ENCODE measurements around the gene CXorf58.

Gene CXorf58

DNA sequence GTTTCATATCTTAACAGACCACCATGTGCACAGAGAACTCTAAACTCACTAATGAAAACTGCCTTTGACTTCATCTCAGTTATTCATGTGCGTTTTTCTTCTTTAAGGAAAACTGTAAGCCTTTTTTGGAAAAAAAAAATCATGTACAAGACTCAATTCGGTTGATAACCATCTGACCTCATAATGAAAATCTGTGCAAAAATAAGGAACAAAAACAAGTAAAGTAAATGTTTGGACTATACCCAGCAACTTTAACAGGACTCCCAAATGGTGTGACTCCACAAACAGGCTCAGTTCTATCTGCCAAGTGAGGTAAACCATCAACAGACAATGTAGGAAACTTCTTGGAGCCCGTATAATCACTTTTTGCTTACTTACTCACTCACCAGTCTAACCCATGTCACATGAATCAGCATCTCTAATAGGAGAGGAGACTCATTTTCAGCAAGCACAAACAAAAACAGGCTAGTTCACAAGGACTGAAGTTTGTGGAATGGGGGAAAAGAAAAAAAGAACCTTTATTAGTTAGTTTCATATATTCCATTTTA lies 9.3 kb upstream of the CXorf58 start:
- CTCF ChIA-PET: interaction anchor here (1.0 to 1.2 kb wide), 2 partner anchors 17 to 207 kb away, joined by 3 read pairs; no protein-coding TSS in a partner anchor
- POLR2A ChIA-PET: interaction anchor here (1.0 to 1.2 kb wide), 4 partner anchors 15 to 142 kb away, joined by 3 to 6 read pairs (median 4); partner anchors contain the start of gene SAT1
- no peak for DNase-seq (ENCODE audit: extremely low spot score)
- TF ChIP-seq FOXK2 (IDR thresholded peaks at IDR 0.05) (no peak), NFRKB (IDR thresholded peaks at IDR 0.05) (no peak), BHLHE40 (IDR thresholded peaks at IDR 0.05; ENCODE audit: borderline replicate concordance) (no peak), CTBP1 (IDR thresholded peaks at IDR 0.05; ENCODE audit: borderline replicate concordance) (no peak), SUZ12 (IDR thresholded peaks at IDR 0.05) (no peak), FOXM1 (IDR thresholded peaks at IDR 0.05; ENCODE audit: borderline replicate concordance) (no peak), FOXA1 (IDR thresholded peaks at IDR 0.05) (no peak), LEF1 (IDR thresholded peaks at IDR 0.05; ENCODE audit: borderline replicate concordance) (no peak), ZNF384 (IDR thresholded peaks at IDR 0.05) (no peak), ARNT (IDR thresholded peaks at IDR 0.05) (no peak), HDGF (IDR thresholded peaks at IDR 0.05; ENCODE audit: borderline replicate concordance) (no peak), TARDBP (IDR thresholded peaks at IDR 0.05) (no peak), SP1 (IDR thresholded peaks at IDR 0.05) (no peak), ELF4 (IDR thresholded peaks at IDR 0.05) (no peak), L3MBTL2 (conservative IDR thresholded peaks at IDR 0.05) (no peak)
- TF ChIP-seq, protein P1, sequence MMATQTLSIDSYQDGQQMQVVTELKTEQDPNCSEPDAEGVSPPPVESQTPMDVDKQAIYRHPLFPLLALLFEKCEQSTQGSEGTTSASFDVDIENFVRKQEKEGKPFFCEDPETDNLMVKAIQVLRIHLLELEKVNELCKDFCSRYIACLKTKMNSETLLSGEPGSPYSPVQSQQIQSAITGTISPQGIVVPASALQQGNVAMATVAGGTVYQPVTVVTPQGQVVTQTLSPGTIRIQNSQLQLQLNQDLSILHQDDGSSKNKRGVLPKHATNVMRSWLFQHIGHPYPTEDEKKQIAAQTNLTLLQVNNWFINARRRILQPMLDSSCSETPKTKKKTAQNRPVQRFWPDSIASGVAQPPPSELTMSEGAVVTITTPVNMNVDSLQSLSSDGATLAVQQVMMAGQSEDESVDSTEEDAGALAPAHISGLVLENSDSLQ (IDR thresholded peaks at IDR 0.05): no peak

GRCh38 chrX:23900220-23900797 lies 7.5 kb upstream of the CXorf58 start:
- TF ChIP-seq L3MBTL2 (conservative IDR thresholded peaks at IDR 0.05) (no peak), TARDBP (IDR thresholded peaks at IDR 0.05) (no peak), ZNF384 (IDR thresholded peaks at IDR 0.05) (peak; percentile 73), FOXM1 (IDR thresholded peaks at IDR 0.05; ENCODE audit: borderline replicate concordance) (no peak), BHLHE40 (IDR thresholded peaks at IDR 0.05; ENCODE audit: borderline replicate concordance) (no peak), CTBP1 (IDR thresholded peaks at IDR 0.05; ENCODE audit: borderline replicate concordance) (no peak)
- POLR2A ChIA-PET: interaction anchor here (0.7 to 3.3 kb wide), 6 partner anchors 68 to 119 kb away, joined by 3 to 54 read pairs (median 3); partner anchors contain the start of gene SAT1
- DNase-seq (ENCODE audit: extremely low spot score): no peak
- CTCF ChIA-PET: interaction anchor here (1.1 to 2.6 kb wide), 5 partner anchors 12 to 189 kb away, joined by 3 to 26 read pairs (median 8); partner anchors contain the start of genes ACOT9 and SAT1

DNA sequence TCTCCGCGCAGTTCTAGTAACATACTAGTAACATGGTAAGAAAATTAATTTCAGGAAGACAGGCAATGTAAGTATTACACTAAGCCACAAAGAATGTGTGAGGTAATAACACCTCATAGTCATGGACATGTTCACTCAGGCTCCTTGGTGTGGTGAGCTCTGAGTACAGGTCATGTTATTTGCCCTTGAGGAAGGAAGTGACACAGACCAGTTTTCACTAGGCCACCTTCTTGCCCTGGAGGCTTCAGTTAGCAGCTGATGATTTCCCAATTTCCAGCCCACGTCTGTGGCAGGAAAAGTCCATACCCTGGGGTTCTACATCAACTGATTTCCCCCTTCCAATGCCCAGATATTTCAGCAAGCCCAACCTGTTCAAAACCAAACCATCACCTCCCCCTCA lies 6.7 kb upstream of the CXorf58 start:
- POLR2A ChIA-PET: interaction anchor here (0.8 to 3.3 kb wide), 9 partner anchors 12 to 158 kb away, joined by 3 to 54 read pairs (median 3); partner anchors contain the start of genes ACOT9 and SAT1
- TF ChIP-seq ARNT (IDR thresholded peaks at IDR 0.05): no peak
- CTCF ChIA-PET: interaction anchor here (0.8 to 2.6 kb wide), 17 partner anchors 12 to 1916 kb away, joined by 3 to 26 read pairs (median 6); partner anchors contain the start of genes ACOT9, EIF2S3 and SAT1
- no peak for DNase-seq (ENCODE audit: extremely low spot score)

- ChIA-PET POLR2A (interaction anchor here (0.6 to 3.3 kb wide), 12 partner anchors 13 to 212 kb away, joined by 3 to 54 read pairs (median 3); partner anchors contain the start of genes ACOT9 and SAT1), CTCF (interaction anchor here (0.5 to 2.6 kb wide), 36 partner anchors 13 to 1916 kb away, joined by 3 to 26 read pairs (median 5); partner anchors contain the start of genes EIF2S3 and SAT1)
- TF ChIP-seq TARDBP (IDR thresholded peaks at IDR 0.05) (no peak), BHLHE40 (IDR thresholded peaks at IDR 0.05; ENCODE audit: borderline replicate concordance) (no peak), FOXK2 (IDR thresholded peaks at IDR 0.05) (no peak), FOXA1 (IDR thresholded peaks at IDR 0.05) (no peak)
- DNase-seq (ENCODE audit: extremely low spot score): peak; percentile 42
Measured at GRCh38 chrX:23901805-23902204, 6.0 kb upstream of the CXorf58 start.

- ChIA-PET CTCF (interaction anchor here (0.6 to 2.6 kb wide), 24 partner anchors 13 to 1917 kb away, joined by 3 to 26 read pairs (median 6); partner anchors contain the start of genes EIF2S3 and SAT1), POLR2A (interaction anchor here (0.6 to 3.3 kb wide), 7 partner anchors 13 to 213 kb away, joined by 3 to 54 read pairs (median 3); partner anchors contain the start of gene SAT1)
- TF ChIP-seq, protein P1 (IDR thresholded peaks at IDR 0.05): no peak
- TF ChIP-seq HDGF (IDR thresholded peaks at IDR 0.05; ENCODE audit: borderline replicate concordance): no peak
- TF ChIP-seq SUZ12 (IDR thresholded peaks at IDR 0.05): no peak
- no peak for TF ChIP-seq FOXA1 (IDR thresholded peaks at IDR 0.05)
- TF ChIP-seq LEF1 (IDR thresholded peaks at IDR 0.05; ENCODE audit: borderline replicate concordance): no peak
- TF ChIP-seq NFRKB (IDR thresholded peaks at IDR 0.05): no peak
- TF ChIP-seq FOXM1 (IDR thresholded peaks at IDR 0.05; ENCODE audit: borderline replicate concordance): no peak
- no peak for TF ChIP-seq ARNT (IDR thresholded peaks at IDR 0.05)
- TF ChIP-seq ZNF384 (IDR thresholded peaks at IDR 0.05): no peak
- no peak for TF ChIP-seq BHLHE40 (IDR thresholded peaks at IDR 0.05; ENCODE audit: borderline replicate concordance)
- TF ChIP-seq TARDBP (IDR thresholded peaks at IDR 0.05): no peak
- no peak for TF ChIP-seq ELF4 (IDR thresholded peaks at IDR 0.05)
- TF ChIP-seq FOXK2 (IDR thresholded peaks at IDR 0.05): no peak
- TF ChIP-seq SP1 (IDR thresholded peaks at IDR 0.05): no peak
- TF ChIP-seq L3MBTL2 (conservative IDR thresholded peaks at IDR 0.05): no peak
- peak; percentile 39 for DNase-seq (ENCODE audit: extremely low spot score)
Measured at GRCh38 chrX:23902419-23902818, 5.4 kb upstream of the CXorf58 start.

DNA sequence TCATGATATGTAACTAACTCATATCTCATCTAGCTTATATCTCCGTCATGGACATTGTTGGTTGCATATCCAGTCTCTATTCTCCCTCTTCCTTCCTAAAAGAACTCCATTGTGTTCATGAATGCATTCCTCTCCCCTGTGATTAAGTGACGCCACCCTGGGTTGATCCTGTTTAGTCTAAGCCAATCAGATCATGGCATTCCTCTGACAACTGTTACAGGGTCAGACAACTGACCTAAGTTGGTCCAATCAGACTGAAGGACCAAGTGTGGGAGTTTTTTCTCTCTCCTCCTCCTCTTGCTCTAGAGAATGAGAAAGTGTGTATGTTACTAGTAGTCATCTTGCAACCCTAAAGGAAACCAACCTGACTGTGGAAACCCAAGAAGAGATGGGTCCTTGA lies 3.7 kb upstream of the CXorf58 start:
- CTCF ChIA-PET: interaction anchor here (0.6 to 1.2 kb wide), 2 partner anchors 193 to 210 kb away, joined by 3 to 4 read pairs; no protein-coding TSS in a partner anchor
- TF ChIP-seq ARNT (IDR thresholded peaks at IDR 0.05) (no peak), FOXM1 (IDR thresholded peaks at IDR 0.05; ENCODE audit: borderline replicate concordance) (no peak)
- no peak for DNase-seq (ENCODE audit: extremely low spot score)
- POLR2A ChIA-PET: interaction anchor here (1.2 kb wide), 1 partner anchor 150 kb away, joined by 4 read pairs; the partner anchor contains the start of gene EIF2S3
